Activated T-cell treated with anti-CD3 and anti-CD28 coated beads, Interleukin-2, amount 50 U/mL, for 4 hours (primary cell): ENCODE results near the gene ATP1B2. TPM values are rescaled to one million over a fixed set of nuclear protein-coding genes. Genes with fewer than 3 reads are reported as not detected.
"Not testable (repeated sequence)": the region's sequence is repeated elsewhere in the genome, so short reads cannot be mapped to it uniquely, and the experiment has no call there.

Experiments used
- ATAC-seq, 2 donors: fragments of 200-7000 bp; cut with Tn5 transposase; one replicate each; pipeline ENCODE4 v1.10.0; 2021
- DNase-seq: peaks from one replicate; pipeline ENCODE4 v3.0.0-alpha.2; 2020
- H3K27me3 Mint-ChIP-seq: one replicate; pipeline ENCODE4 v1.8.0; 2021; ENCODE audit warnings: low read depth, mixed read lengths
- H3K36me3 Mint-ChIP-seq: one replicate; pipeline ENCODE4 v1.8.0; 2022; ENCODE audit warnings: mixed read lengths; ENCODE audit not compliant: insufficient read depth
- H3K4me1 Mint-ChIP-seq: one replicate; pipeline ENCODE4 v1.8.0; 2021; ENCODE audit warnings: low read depth, mixed read lengths
- H3K4me3 Mint-ChIP-seq: one replicate; pipeline ENCODE4 v1.8.0; 2021; ENCODE audit warnings: mild to moderate bottlenecking, moderate library complexity, mixed read lengths
- H3K9me3 Mint-ChIP-seq: one replicate; pipeline ENCODE4 v1.8.0; 2021; ENCODE audit warnings: mixed read lengths
- total RNA-seq, 3 donors: library from RNA; stranded (reverse); gene quantifications; one replicate each; pipeline ENCODE4 v1.2.1, GENCODE V29; 2021

Gene ATP1B2
- under 1 TPM; 0.10 to 0.24 (median 0.13) TPM for total RNA-seq

GRCh38 chr17:7650509-7651096 is at the start of gene ATP1B2:
Gene ATP1B2 (plus strand): TSS chr17:7650926. CDS start chr17:7651519, 593 bp downstream.
- Mint-ChIP-seq H3K4me1 (peaks cover 17% of the 10 kb centered on the region), H3K27me3 (peaks cover 44% of the 10 kb centered on the region), H3K9me3 (no peaks in the 10 kb centered on the region), H3K4me3 (peak within 1 kb of the TSS; percentile 71), H3K36me3 (no peaks in the 10 kb centered on the region)
- ATAC-seq, result peak; percentile 94
- peak; percentile 73 for DNase-seq

GRCh38 chr17:7606280-7606679 is 44.4 kb upstream of the ATP1B2 start:
- no peak for ATAC-seq
- Mint-ChIP-seq H3K4me3 (no peak overlapping the region), H3K4me1 (peaks cover 9% of the 10 kb centered on the region), H3K9me3 (no peaks in the 10 kb centered on the region), H3K27me3 (no peaks in the 10 kb centered on the region), H3K36me3 (peaks cover 23% of the 10 kb centered on the region)
- DNase-seq, result no peak

GRCh38 chr17:7610641-7611040 is 40.1 kb upstream of the ATP1B2 start:
- peaks cover 34% of the 10 kb centered on the region for H3K4me1 Mint-ChIP-seq
- ATAC-seq (no peak), DNase-seq (no peak)
- peaks cover 15% of the 10 kb centered on the region for H3K36me3 Mint-ChIP-seq
- H3K27me3 Mint-ChIP-seq, result no peaks in the 10 kb centered on the region
- H3K4me3 Mint-ChIP-seq, result no peak overlapping the region
- H3K9me3 Mint-ChIP-seq, result no peaks in the 10 kb centered on the region

GRCh38 chr17:7611635-7612293 is 39.0 kb upstream of the ATP1B2 start:
- Mint-ChIP-seq H3K4me3 (peak overlapping the region; percentile 89), H3K27me3 (no peaks in the 10 kb centered on the region), H3K36me3 (peaks cover 11% of the 10 kb centered on the region), H3K9me3 (no peaks in the 10 kb centered on the region), H3K4me1 (peaks cover 34% of the 10 kb centered on the region)
- ATAC-seq, result no peak
- DNase-seq, result no peak

GRCh38 chr17:7612294-7612640 is 38.5 kb upstream of the ATP1B2 start:
- Mint-ChIP-seq H3K4me3 (peak overlapping the region; percentile 89), H3K36me3 (peaks cover 11% of the 10 kb centered on the region), H3K9me3 (no peaks in the 10 kb centered on the region), H3K27me3 (no peaks in the 10 kb centered on the region), H3K4me1 (peaks cover 34% of the 10 kb centered on the region)
- ATAC-seq (no peak), DNase-seq (no peak)

GRCh38 chr17:7613769-7614424 is 36.8 kb upstream of the ATP1B2 start:
- Mint-ChIP-seq H3K9me3 (no peaks in the 10 kb centered on the region), H3K4me1 (peaks cover 34% of the 10 kb centered on the region), H3K36me3 (peaks cover 11% of the 10 kb centered on the region), H3K27me3 (no peaks in the 10 kb centered on the region), H3K4me3 (peak overlapping the region; percentile 89)
- no peak for ATAC-seq
- no peak for DNase-seq

- Mint-ChIP-seq H3K4me1 (peaks cover 31% of the 10 kb centered on the region), H3K4me3 (peak within 1 kb of the TSS; percentile 89), H3K9me3 (no peaks in the 10 kb centered on the region), H3K36me3 (peaks cover 11% of the 10 kb centered on the region), H3K27me3 (no peaks in the 10 kb centered on the region)
- peak; percentile 92 to 94 for ATAC-seq
- DNase-seq, result peak; percentile 96
Observed at GRCh38 chr17:7614425-7615264, 36.1 kb upstream of the ATP1B2 start, which contains the start of gene FXR2. Gene FXR2 (minus strand): TSS chr17:7614897. CDS start chr17:7614532, 365 bp downstream.

GRCh38 chr17:7615265-7615747 is 35.4 kb upstream of the ATP1B2 start:
- H3K27me3 Mint-ChIP-seq, result no peaks in the 10 kb centered on the region
- no peak for ATAC-seq

GRCh38 chr17:7618608-7619007 is 32.1 kb upstream of the ATP1B2 start:
- Mint-ChIP-seq H3K36me3 (no peaks in the 10 kb centered on the region), H3K4me3 (no peak overlapping the region), H3K27me3 (no peaks in the 10 kb centered on the region), H3K4me1 (peaks cover 4% of the 10 kb centered on the region), H3K9me3 (no peaks in the 10 kb centered on the region)
- ATAC-seq (no peak), DNase-seq (no peak)

More at GRCh38 chr17:7615265-7615747, 35.4 kb upstream of the ATP1B2 start:
- H3K4me1 Mint-ChIP-seq, result peaks cover 30% of the 10 kb centered on the region
- no peak for DNase-seq
- peak overlapping the region; percentile 78 for H3K4me3 Mint-ChIP-seq
- H3K36me3 Mint-ChIP-seq, result peaks cover 11% of the 10 kb centered on the region
- no peaks in the 10 kb centered on the region for H3K9me3 Mint-ChIP-seq

GRCh38 chr17:7620835-7621234 is 29.9 kb upstream of the ATP1B2 start:
- H3K4me3 Mint-ChIP-seq, result no peak overlapping the region
- H3K36me3 Mint-ChIP-seq, result no peaks in the 10 kb centered on the region
- no peak for DNase-seq
- no peak for ATAC-seq
- no peaks in the 10 kb centered on the region for H3K4me1 Mint-ChIP-seq
- H3K9me3 Mint-ChIP-seq, result no peaks in the 10 kb centered on the region
- H3K27me3 Mint-ChIP-seq, result no peaks in the 10 kb centered on the region

- ATAC-seq, result no peak
- no peaks in the 10 kb centered on the region for H3K36me3 Mint-ChIP-seq
Observed at GRCh38 chr17:7623661-7624060, 27.1 kb upstream of the ATP1B2 start.

GRCh38 chr17:7625749-7626148 is 25.0 kb upstream of the ATP1B2 start:
- ATAC-seq, H3K4me3 Mint-ChIP-seq, H3K27me3 Mint-ChIP-seq, H3K36me3 Mint-ChIP-seq, H3K9me3 Mint-ChIP-seq, DNase-seq: not testable (repeated sequence)
- peaks cover 17% of the 10 kb centered on the region for H3K4me1 Mint-ChIP-seq

More at GRCh38 chr17:7623661-7624060, 27.1 kb upstream of the ATP1B2 start:
- Mint-ChIP-seq H3K4me1 (peaks cover 17% of the 10 kb centered on the region), H3K4me3 (no peak overlapping the region), H3K9me3 (no peaks in the 10 kb centered on the region), H3K27me3 (no peaks in the 10 kb centered on the region)
- no peak for DNase-seq

- Mint-ChIP-seq H3K36me3 (no peaks in the 10 kb centered on the region), H3K4me3 (peak overlapping the region; percentile 87), H3K4me1 (peaks cover 17% of the 10 kb centered on the region), H3K27me3 (no peaks in the 10 kb centered on the region), H3K9me3 (no peaks in the 10 kb centered on the region)
- DNase-seq, result no peak
- no peak for ATAC-seq
Observed at GRCh38 chr17:7626307-7626706, 24.4 kb upstream of the ATP1B2 start.

- no peaks in the 10 kb centered on the region for H3K36me3 Mint-ChIP-seq
- peaks cover 17% of the 10 kb centered on the region for H3K4me1 Mint-ChIP-seq
- H3K27me3 Mint-ChIP-seq, result no peaks in the 10 kb centered on the region
- H3K4me3 Mint-ChIP-seq, result peak overlapping the region; percentile 87
- no peak for ATAC-seq
- DNase-seq, result no peak
- H3K9me3 Mint-ChIP-seq, result no peaks in the 10 kb centered on the region
Observed at GRCh38 chr17:7626956-7627249, 23.8 kb upstream of the ATP1B2 start.
